ENCODE measurements around the gene SIX2.

The SIX2 gene

DNA sequence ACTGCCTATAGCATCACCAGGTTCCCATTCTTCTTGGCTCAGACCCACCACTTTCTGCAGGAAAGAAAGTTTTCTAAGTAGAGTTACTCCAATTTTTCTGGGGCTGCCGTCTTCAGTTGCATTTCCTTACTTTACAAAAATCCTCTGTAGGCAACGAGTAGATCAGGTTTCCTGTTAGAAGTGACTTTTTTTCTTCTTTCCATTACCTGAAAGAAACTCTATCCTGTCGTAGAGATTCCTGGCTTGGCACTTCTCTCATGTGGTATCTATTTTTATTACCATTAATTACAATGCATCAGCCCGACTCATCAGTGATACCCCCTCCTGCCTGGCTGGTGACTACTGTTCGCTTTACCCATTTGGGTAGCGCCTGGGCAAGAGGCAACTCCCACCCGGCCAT is 5.6 kb upstream of the SIX2 start:
- TF ChIP-seq TAF1 (IDR thresholded peaks at IDR 0.05; ENCODE audit: low read depth): no peak

DNA sequence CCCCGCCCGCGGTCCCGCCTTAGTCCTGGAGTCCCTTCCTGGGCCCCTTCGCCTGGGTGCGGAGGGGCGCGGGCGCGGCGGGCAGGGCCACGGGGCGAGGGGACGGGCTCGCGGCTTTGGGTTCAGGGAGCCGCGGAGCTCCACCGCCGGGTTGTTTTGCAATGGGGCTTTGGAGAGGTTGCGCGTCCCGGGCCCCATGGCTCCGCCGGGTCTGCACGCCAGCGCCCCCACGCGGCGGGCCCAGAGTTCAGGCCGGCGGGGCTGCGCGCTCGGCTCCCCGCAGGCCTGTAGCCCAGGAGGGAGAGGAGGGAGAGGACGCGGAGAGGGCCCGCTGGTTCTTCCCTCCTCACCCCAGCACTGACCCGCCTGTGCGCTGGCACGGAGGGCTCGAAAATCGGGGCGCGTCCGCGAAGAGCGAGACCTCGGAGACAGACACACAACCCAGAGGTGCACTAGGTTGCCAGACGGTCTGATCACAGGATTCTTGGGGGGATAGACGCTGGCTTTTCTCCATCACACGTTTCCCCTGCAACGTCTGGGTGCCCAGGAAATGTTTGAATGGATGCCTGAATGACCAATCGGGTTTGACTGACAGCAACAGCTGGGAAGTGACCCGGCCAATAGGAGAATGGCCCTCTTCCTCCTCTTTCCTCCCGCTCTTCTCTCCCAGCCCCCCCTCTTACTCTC is 4.9 kb upstream of the SIX2 start:
- no peak for TF ChIP-seq TEAD4 (IDR thresholded peaks at IDR 0.05)
- TF ChIP-seq TAF1 (IDR thresholded peaks at IDR 0.05; ENCODE audit: low read depth): peak; percentile 20; the same call in 1 of the 2 replicates
- TF ChIP-seq TCF12 (IDR thresholded peaks at IDR 0.05; ENCODE audit: low read depth): no peak
- TF ChIP-seq YY1 (IDR thresholded peaks at IDR 0.05; ENCODE audit: low read depth): peak; percentile 35; the same call in 1 of the 2 replicates
- TF ChIP-seq NFIC (IDR thresholded peaks at IDR 0.05): no peak
- peak; percentile 65; the same call in 1 of the 2 replicates for TF ChIP-seq CEBPB (IDR thresholded peaks at IDR 0.05)
- peak; percentile 17; the same call in 1 of the 2 replicates for TF ChIP-seq MAX (IDR thresholded peaks at IDR 0.05)
- TF ChIP-seq FOXM1 (IDR thresholded peaks at IDR 0.05; ENCODE audit: borderline replicate concordance, low read depth): peak; percentile 59; the same call in 1 of the 2 replicates
- peak; percentile 83 for TF ChIP-seq ZBTB7A (IDR thresholded peaks at IDR 0.05; ENCODE audit: low read depth)
- no peak for TF ChIP-seq USF1 (IDR thresholded peaks at IDR 0.05)
- no peak for TF ChIP-seq EP300 (IDR thresholded peaks at IDR 0.05; ENCODE audit: borderline replicate concordance)
- peak; percentile 51; the same call in 1 of the 2 replicates for TF ChIP-seq RAD21 (IDR thresholded peaks at IDR 0.05; ENCODE audit: low read depth)

DNA sequence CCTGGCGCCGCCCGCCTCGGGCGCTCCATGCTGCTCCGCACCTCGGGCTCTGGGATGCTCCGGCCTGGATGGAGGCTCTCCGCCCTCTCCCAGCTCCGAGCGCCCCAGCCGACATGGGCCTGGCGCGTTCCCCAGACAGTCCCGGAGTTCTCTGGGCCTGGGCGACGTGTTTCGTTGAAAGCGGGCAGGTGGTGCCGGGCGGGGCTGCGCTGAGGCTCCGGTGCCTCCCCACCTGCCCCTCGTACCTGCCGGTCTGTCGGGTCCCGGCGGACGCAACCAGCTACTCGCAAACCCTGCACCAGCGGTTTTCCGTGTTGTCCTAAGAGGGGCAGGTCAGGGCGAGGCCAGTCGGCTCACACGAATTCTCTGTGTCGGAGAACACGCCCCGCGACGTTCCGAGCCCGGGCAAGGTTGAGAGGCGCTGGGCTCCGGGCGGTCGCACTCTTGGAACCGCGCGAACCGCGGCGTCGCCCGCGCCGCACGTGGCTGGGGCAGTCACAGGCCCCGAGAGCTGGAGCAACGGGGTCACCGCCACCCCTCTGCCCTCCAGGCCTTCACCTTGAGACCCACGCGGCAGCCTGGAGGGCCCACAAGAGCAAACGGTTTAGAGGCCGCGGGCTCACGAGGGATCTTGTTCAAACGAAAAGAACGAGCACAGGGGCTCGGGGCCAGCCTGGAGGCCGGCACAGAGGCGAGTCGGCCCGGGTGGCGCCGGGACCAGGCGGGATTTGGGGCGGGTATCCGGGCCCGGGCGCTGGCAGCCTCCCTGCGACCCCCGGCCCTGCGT is 4.2 kb upstream of the SIX2 start:
- TF ChIP-seq USF1 (IDR thresholded peaks at IDR 0.05) (no peak), ZBTB7A (IDR thresholded peaks at IDR 0.05; ENCODE audit: low read depth) (no peak), YY1 (IDR thresholded peaks at IDR 0.05; ENCODE audit: low read depth) (no peak), MAX (IDR thresholded peaks at IDR 0.05) (no peak), TEAD4 (IDR thresholded peaks at IDR 0.05) (no peak), TAF1 (IDR thresholded peaks at IDR 0.05; ENCODE audit: low read depth) (no peak)
- TF ChIP-seq, protein P1, sequence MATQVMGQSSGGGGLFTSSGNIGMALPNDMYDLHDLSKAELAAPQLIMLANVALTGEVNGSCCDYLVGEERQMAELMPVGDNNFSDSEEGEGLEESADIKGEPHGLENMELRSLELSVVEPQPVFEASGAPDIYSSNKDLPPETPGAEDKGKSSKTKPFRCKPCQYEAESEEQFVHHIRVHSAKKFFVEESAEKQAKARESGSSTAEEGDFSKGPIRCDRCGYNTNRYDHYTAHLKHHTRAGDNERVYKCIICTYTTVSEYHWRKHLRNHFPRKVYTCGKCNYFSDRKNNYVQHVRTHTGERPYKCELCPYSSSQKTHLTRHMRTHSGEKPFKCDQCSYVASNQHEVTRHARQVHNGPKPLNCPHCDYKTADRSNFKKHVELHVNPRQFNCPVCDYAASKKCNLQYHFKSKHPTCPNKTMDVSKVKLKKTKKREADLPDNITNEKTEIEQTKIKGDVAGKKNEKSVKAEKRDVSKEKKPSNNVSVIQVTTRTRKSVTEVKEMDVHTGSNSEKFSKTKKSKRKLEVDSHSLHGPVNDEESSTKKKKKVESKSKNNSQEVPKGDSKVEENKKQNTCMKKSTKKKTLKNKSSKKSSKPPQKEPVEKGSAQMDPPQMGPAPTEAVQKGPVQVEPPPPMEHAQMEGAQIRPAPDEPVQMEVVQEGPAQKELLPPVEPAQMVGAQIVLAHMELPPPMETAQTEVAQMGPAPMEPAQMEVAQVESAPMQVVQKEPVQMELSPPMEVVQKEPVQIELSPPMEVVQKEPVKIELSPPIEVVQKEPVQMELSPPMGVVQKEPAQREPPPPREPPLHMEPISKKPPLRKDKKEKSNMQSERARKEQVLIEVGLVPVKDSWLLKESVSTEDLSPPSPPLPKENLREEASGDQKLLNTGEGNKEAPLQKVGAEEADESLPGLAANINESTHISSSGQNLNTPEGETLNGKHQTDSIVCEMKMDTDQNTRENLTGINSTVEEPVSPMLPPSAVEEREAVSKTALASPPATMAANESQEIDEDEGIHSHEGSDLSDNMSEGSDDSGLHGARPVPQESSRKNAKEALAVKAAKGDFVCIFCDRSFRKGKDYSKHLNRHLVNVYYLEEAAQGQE (IDR thresholded peaks at IDR 0.05; ENCODE audit: low read depth): no peak

- TF ChIP-seq TAF1 (IDR thresholded peaks at IDR 0.05; ENCODE audit: low read depth): no peak
- TF ChIP-seq TEAD4 (IDR thresholded peaks at IDR 0.05): no peak
- TF ChIP-seq TCF12 (IDR thresholded peaks at IDR 0.05; ENCODE audit: low read depth): no peak
- TF ChIP-seq USF1 (IDR thresholded peaks at IDR 0.05): no peak
- TF ChIP-seq MAX (IDR thresholded peaks at IDR 0.05): no peak
- TF ChIP-seq RAD21 (IDR thresholded peaks at IDR 0.05; ENCODE audit: low read depth): no peak
- TF ChIP-seq CREB1 (IDR thresholded peaks at IDR 0.05; ENCODE audit: low read depth): no peak
- TF ChIP-seq, protein P1 (IDR thresholded peaks at IDR 0.05; ENCODE audit: low read depth): no peak
These were observed 3.5 kb upstream of the SIX2 start for GRCh38 chr2:45012733-45013132.

Measured in Ishikawa (cell line).